Gastroesophageal sphincter (tissue), 4 donors: ENCODE results near the gene HOXC12. TPM values are rescaled to one million over a fixed set of nuclear protein-coding genes. Genes with fewer than 3 reads are reported as not detected.

Source experiments
- ATAC-seq: fragments of 150-250 bp; one replicate; pipeline ENCODE4 v1.9.1; 2016; ENCODE audit warnings: mild to moderate bottlenecking, moderate library complexity
- H3K27ac ChIP-seq, 4 donors: fragments of 200-600 bp; sonication (generic) in 3 of 4; 1 replicate in 3 of 4; 2 replicates in 1 of 4; pipeline ENCODE4 v1.5.1; 2016 to 2019
- H3K27me3 ChIP-seq: fragments of 200-600 bp; sonication (generic); one replicate; pipeline ENCODE4 v1.5.1; 2019
- H3K36me3 ChIP-seq, 2 donors: fragments of 200-600 bp; sonication (generic); one replicate each; pipeline ENCODE4 v1.5.1; 2019; ENCODE audit warnings: control low read depth in 1 of 2
- H3K4me1 ChIP-seq, 3 donors: fragments of 200-600 bp; sonication (generic); 1 replicate in 2 of 3; 2 replicates in 1 of 3; pipeline ENCODE4 v1.5.1; 2016 to 2019; ENCODE audit warnings: control low read depth in 2 of 3
- H3K4me3 ChIP-seq, 2 donors: fragments of 200-600 bp; sonication (generic); one replicate each; pipeline ENCODE4 v1.5.1; 2019; ENCODE audit warnings: mild to moderate bottlenecking in 1 of 2, moderate library complexity in 1 of 2
- H3K9me3 ChIP-seq, 3 donors: fragments of 200-600 bp; sonication (generic); one replicate each; pipeline ENCODE4 v1.5.1; 2017 to 2019; ENCODE audit warnings: control low read depth in 2 of 3
- CTCF ChIP-seq, 4 experiments: fragments of 200-600 bp in 2 of 4; fragments of 450-650 bp in 2 of 4; sonication (generic) in 1 of 4; IDR thresholded peaks; one replicate each; pipeline ENCODE4 v1.5.1; 2017 to 2019; ENCODE audit warnings: antibody characterized with exemption in 4 of 4, mild to moderate bottlenecking in 2 of 4, moderate library complexity in 2 of 4
- EP300 ChIP-seq: sonication (generic); formaldehyde crosslinking; IDR thresholded peaks from one replicate; pipeline ENCODE4 v1.6.1; 2017; ENCODE audit warnings: antibody characterized with exemption, mild to moderate bottlenecking
- POLR2A ChIP-seq, 2 donors: fragments of 450-650 bp; IDR thresholded peaks; one replicate each; pipeline ENCODE4 v1.6.1; 2017; ENCODE audit warnings: antibody characterized with exemption in 2 of 2, mild to moderate bottlenecking in 2 of 2, moderate library complexity in 1 of 2
- POLR2AphosphoS5 ChIP-seq: sonication (generic); formaldehyde crosslinking; IDR thresholded peaks from one replicate; pipeline ENCODE4 v1.6.1; 2017; ENCODE audit warnings: antibody characterized with exemption
- WGBS, 2 donors: methylation state at CpG; one replicate each; pipeline ENCODE4 v1.1.5; 2018; ENCODE audit warnings: low coverage in 1 of 2; 5-methylcytosine and 5-hydroxymethylcytosine counted together
- total RNA-seq, 4 donors: library from RNA; depleted of rRNA; stranded (reverse); fragments of >200 nt; gene quantifications; one replicate each; pipeline ENCODE4 v1.1.0, GENCODE V29; 2016

Gene HOXC12
- total RNA-seq, 4 donors from 2014 or later = not detected

GRCh38 chr12:54003625-54004024 lies 48.9 kb downstream of the HOXC12 start:
- ATAC-seq = no peak
- Histone ChIP-seq H3K9me3 (no peaks in the 10 kb centered on the region), H3K27ac (no peak overlapping the region), H3K4me3 (no peak overlapping the region), H3K27me3 (peaks cover 100% of the 10 kb centered on the region), H3K36me3 (no peaks in the 10 kb centered on the region), H3K4me1 (peaks cover 0 to 27% (median 15%) of the 10 kb centered on the region in 3 donors)
- TF ChIP-seq POLR2AphosphoS5 = no peak
- TF ChIP-seq POLR2A (IDR thresholded peaks at IDR 0.05) = no peak
- TF ChIP-seq CTCF (IDR thresholded peaks at IDR 0.05) = no peak
- TF ChIP-seq EP300 = no peak
- 73% methylated on average over 3 of the region's 3 CpGs; no CpG with 5 or more reads in 1 of the 2 donors for WGBS, 2 donors

- ATAC-seq = no peak
- 22 to 30% methylated on average over 11 to 16 of the region's 20 CpGs for WGBS, 2 donors
Observed at GRCh38 chr12:54004063-54004840, 49.5 kb downstream of the HOXC12 start.

GRCh38 chr12:54004841-54005530 lies 50.3 kb downstream of the HOXC12 start:
- peaks cover 99% of the 10 kb centered on the region for H3K27me3 ChIP-seq
- H3K27ac ChIP-seq = no peak overlapping the region
- H3K9me3 ChIP-seq = no peaks in the 10 kb centered on the region
- H3K36me3 ChIP-seq = no peaks in the 10 kb centered on the region
- TF ChIP-seq CTCF (IDR thresholded peaks at IDR 0.05) (no peak), POLR2A (IDR thresholded peaks at IDR 0.05) (no peak), POLR2AphosphoS5 (no peak), EP300 (no peak)
- no peak overlapping the region for H3K4me3 ChIP-seq
- WGBS, 2 donors = 29 to 33% methylated on average over 6 to 14 of the region's 31 CpGs
- no peak for ATAC-seq
- H3K4me1 ChIP-seq = peaks cover 0 to 31% (median 18%) of the 10 kb centered on the region in 3 donors

More at GRCh38 chr12:54004063-54004840, 49.5 kb downstream of the HOXC12 start:
- H3K27me3 ChIP-seq = peaks cover 99% of the 10 kb centered on the region
- no peaks in the 10 kb centered on the region for H3K9me3 ChIP-seq
- H3K36me3 ChIP-seq = no peaks in the 10 kb centered on the region
- TF ChIP-seq EP300 (no peak), CTCF (IDR thresholded peaks at IDR 0.05) (no peak), POLR2AphosphoS5 (no peak), POLR2A (IDR thresholded peaks at IDR 0.05) (no peak)
- peaks cover 0 to 31% (median 18%) of the 10 kb centered on the region in 3 donors for H3K4me1 ChIP-seq
- H3K4me3 ChIP-seq = no peak overlapping the region
- no peak overlapping the region for H3K27ac ChIP-seq

- Histone ChIP-seq H3K27ac (no peak overlapping the region), H3K27me3 (peaks cover 99% of the 10 kb centered on the region), H3K4me1 (peaks cover 0 to 26% (median 13%) of the 10 kb centered on the region in 3 donors), H3K36me3 (no peaks in the 10 kb centered on the region), H3K9me3 (no peaks in the 10 kb centered on the region), H3K4me3 (no peak overlapping the region)
- TF ChIP-seq EP300 = no peak
- no peak for TF ChIP-seq CTCF (IDR thresholded peaks at IDR 0.05)
- no peak for TF ChIP-seq POLR2AphosphoS5
- no peak for TF ChIP-seq POLR2A (IDR thresholded peaks at IDR 0.05)
- ATAC-seq = no peak
- 6 to 10% methylated on average over 2 to 11 of the region's 26 CpGs for WGBS, 2 donors
Observed at GRCh38 chr12:54005531-54005852, 50.8 kb downstream of the HOXC12 start.
